Pons (tissue), 1 donor: Measurements from ENCODE around the gene RRN3.
"Not testable (repeated sequence)": the region's sequence is repeated elsewhere in the genome, so short reads cannot be mapped to it uniquely, and the experiment has no call there.

ENCODE experiments used
- DNase-seq: peaks from one replicate; pipeline ENCODE4 v3.0.0-alpha.2; 2016; ENCODE audit warnings: low spot score

RRN3 gene

DNA sequence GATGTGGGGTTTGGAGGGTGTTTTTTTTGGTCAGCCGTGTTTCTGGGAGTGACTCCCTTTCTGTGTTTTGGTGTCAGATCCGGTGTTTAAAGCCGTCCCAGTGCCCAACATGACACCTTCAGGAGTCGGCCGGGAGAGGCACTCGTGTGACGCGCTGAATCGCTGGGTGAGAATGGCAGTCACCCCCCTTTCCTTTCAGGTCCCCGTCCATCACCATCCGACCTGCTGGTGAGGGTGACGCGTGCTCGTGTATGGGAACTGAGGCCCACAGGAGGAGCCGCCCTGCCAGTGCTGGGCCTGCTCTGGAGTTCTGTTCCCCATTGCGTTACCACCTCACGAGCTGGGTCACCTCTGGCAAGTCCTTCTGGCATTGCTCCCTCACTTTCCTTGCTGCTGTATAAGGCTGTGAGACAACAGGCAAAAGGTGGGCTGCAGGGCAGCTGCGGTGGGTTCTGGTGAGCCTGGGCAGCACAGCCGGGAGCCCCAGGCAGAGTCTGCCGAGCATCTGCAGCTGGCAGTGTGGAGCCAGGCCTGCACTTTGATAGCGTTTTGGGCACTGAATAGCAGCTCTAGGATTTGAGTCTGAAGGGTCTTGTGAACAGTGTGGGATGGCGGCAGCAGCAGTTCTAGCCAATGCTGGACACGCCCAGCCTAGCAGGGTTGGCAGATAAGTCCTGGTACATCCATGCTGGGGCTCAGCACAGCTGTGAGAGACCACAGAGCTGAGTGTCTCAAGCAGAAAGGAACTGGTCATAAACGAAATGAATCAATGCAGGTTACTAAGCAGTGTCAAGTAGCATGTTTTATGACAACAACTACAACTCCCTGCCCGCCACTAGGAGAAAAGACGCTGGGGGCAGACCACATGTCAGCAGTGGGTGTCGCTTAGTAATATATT is 65.0 kb downstream of the RRN3 start:
- DNase-seq = not testable (repeated sequence)

DNA sequence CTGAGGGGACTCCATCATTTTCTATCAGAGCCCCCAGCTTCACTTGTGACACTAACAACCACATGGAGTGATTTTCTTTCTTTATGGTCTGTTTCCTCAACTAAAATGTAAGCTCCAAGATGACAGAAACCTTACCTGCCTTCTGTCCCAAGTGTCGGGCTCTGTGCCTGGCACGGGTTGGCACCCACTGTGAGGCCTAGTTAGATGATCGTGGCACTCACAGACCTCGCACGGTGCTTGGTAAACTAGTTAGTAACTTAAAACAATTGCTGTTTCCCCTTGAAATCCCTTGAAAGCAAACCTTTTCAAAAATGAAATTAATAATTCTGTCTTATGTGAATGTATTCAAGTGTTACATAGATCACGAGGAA is 65.7 kb downstream of the RRN3 start:
- not testable (repeated sequence) for DNase-seq

DNA sequence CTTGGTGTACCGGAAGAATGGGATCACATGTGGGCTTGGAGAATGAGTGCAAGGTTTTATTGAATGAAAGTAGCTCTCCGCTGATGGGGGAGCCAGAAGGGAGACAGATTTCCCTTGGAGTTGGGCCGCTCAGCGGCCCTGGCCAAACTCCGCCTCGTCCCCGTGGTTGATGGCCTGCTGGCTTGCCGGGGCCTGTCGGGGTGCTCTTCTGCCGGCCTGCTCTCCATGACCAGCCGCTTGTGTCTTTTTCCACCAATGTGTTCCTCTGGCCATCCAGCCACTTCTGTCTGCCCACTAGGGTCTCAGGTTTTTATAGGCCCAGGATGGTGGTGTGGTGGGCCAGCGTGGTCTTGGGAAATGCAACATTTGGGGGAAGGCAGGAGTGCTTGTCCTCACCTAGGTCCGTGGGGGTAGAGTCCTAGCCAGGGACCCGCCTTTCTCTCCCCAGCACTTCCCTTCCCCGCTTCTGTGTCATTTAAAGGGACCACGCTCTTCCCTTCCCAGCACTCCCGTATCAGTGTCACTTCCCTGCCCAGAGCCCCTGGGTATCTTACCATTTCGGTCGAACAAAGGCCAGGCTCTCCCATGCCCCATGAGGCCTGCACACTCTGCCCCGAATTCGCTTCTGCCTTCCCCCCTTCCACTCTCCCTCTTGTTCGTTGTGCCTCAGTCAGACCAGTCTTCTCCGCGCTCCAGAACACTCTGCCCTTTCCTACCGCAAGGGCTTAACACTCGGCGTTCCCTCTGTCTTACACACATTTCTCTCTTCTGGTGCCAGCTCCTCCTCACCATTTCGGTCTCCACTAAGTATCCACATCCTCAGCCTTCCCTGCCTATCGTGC is 66.3 kb downstream of the RRN3 start:
- DNase-seq = not testable (repeated sequence)

DNA sequence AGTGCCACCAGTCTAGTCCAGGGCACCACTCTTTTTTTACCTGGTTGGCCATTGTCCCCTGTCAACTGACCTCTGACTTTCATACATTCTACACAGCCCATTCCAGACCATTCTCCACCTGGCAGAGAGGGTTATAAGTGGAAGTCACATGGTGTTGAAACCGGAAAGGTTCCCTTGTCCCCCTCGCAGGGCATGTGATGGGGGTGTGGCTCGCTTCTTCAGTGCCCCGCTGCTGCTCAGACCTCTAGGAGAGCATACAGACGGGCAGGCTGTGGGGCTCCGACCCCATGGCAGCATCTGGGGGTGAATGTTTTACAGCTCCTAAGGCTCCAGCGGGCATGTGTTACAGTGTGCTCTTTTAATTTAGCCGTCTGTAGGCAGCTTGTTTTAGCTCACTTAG is 67.0 kb downstream of the RRN3 start:
- DNase-seq = not testable (repeated sequence)

- not testable (repeated sequence) for DNase-seq
These were observed 68.7 kb downstream of the RRN3 start for GRCh38 chr16:15025234-15025951.

- not testable (repeated sequence) for DNase-seq
These were observed 69.2 kb downstream of the RRN3 start for GRCh38 chr16:15024858-15025199.

- DNase-seq = not testable (repeated sequence)
These were observed 70.5 kb downstream of the RRN3 start for GRCh38 chr16:15023381-15024077.

GRCh38 chr16:15022194-15022593 is 71.9 kb downstream of the RRN3 start:
- DNase-seq = peak; percentile 44

GRCh38 chr16:15021429-15021828 is 72.6 kb downstream of the RRN3 start:
- DNase-seq = not testable (repeated sequence)

DNA sequence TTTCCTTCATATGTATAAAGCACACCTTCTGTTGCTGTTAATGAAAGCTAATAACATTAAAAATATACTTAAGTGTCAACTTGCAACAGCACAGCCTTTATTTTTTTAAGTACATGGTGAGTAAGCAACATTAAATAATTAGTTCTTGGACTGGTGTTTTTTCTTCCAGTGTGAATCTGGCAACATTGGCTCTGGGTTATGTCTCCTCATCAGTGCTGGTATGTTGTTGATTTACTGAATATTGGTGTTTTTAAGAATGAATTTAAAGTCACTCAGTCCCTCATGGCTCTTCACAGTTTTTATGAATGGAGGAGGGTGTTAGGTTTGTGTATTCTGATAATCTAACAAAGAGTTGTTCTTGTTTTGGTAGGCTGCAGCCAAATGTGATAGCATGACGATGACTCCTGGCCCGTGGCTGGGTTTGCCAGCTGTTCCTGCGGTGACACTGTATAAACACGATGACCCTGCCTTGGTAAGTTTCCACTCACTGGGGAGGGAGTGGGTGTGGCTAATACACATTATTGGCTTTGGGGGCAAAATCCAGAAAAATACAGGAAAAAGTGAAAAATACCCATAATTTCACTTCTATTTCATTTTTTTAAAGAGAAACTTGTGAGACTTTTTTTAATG is 77.0 kb downstream of the RRN3 start:
- not testable (repeated sequence) for DNase-seq

DNA sequence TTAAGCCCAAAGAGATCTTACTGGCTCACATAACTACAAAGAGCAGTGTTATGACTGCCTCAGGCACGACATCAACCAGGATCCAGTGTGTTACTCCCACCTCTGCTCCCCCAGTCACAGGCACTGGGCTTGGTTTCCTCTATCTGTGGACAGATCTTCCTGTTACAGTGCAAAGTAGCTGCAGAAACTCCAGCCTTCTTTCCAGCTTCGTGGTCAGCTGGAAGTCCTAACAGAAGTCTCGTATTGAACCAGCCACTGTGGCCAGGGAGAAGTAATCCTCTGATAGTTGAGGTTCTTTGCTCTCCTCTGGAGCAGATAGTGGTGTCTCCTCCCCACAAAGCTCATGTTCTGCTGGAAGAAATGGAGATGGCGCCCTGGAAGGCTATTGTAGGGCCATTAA is 77.7 kb downstream of the RRN3 start:
- not testable (repeated sequence) for DNase-seq

- DNase-seq = not testable (repeated sequence)
These were observed 78.4 kb downstream of the RRN3 start for GRCh38 chr16:15015671-15016070.

GRCh38 chr16:15012941-15013340 is 81.1 kb downstream of the RRN3 start:
- DNase-seq = not testable (repeated sequence)
